Measurements from ENCODE around the gene CALHM6.

DNA sequence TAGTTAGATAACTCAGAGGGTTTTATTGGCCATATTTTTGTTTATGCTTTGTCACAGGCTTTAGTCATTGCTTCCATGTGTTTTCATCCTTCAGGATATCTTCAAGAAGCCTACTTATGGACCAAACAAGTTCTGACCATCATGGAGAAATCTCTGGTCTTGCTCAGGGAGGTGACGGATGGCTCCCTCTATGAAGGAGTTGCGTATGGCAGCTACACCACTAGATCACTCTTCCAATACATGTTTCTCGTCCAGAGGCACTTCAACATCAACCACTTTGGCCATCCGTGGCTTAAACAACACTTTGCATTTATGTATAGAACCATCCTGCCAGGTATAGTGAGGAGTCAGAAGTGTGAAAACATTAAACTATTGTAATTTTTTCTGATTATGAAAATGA is 30.3 kb upstream of the CALHM6 start:
- TF ChIP-seq, protein P1, sequence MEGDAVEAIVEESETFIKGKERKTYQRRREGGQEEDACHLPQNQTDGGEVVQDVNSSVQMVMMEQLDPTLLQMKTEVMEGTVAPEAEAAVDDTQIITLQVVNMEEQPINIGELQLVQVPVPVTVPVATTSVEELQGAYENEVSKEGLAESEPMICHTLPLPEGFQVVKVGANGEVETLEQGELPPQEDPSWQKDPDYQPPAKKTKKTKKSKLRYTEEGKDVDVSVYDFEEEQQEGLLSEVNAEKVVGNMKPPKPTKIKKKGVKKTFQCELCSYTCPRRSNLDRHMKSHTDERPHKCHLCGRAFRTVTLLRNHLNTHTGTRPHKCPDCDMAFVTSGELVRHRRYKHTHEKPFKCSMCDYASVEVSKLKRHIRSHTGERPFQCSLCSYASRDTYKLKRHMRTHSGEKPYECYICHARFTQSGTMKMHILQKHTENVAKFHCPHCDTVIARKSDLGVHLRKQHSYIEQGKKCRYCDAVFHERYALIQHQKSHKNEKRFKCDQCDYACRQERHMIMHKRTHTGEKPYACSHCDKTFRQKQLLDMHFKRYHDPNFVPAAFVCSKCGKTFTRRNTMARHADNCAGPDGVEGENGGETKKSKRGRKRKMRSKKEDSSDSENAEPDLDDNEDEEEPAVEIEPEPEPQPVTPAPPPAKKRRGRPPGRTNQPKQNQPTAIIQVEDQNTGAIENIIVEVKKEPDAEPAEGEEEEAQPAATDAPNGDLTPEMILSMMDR (IDR thresholded peaks at IDR 0.05), result no peak
- no peak for TF ChIP-seq POLR2A (IDR thresholded peaks at IDR 0.05)

All from thyroid gland (tissue), 4 donors.